ENCODE results near the gene C6orf136. TPM values are rescaled to one million over a fixed set of nuclear protein-coding genes. Genes with fewer than 3 reads are reported as not detected.

C6orf136 gene
- total RNA-seq, 4 donors from 2014 or later: 10.0 to 31.3 (median 15.5) TPM

GRCh38 chr6:30626484-30627366, 20.2 kb upstream of the C6orf136 start, which contains the start of gene ATAT1:
TSS of gene ATAT1 (plus strand) at chr6:30626874.
- Histone ChIP-seq H3K9me3 (no peaks in the 10 kb centered on the region), H3K36me3 (peaks cover 65% of the 10 kb centered on the region), H3K27ac (peak within 1 kb of the TSS; percentile 92), H3K27me3 (no peaks in the 10 kb centered on the region), H3K4me3 (peak within 1 kb of the TSS; percentile 66), H3K4me1 (peaks cover 19% of the 10 kb centered on the region)
- 3% methylated on average over 25 of the region's 36 CpGs for WGBS
- DNase-seq (ENCODE audit: low spot score in 2 of 2): peak; percentile 95 to 96
- TF ChIP-seq CTCF (IDR thresholded peaks at IDR 0.05) (peak; percentile 24 to 25), EP300 (IDR thresholded peaks at IDR 0.05) (peak; percentile 26), POLR2AphosphoS5 (IDR thresholded peaks at IDR 0.05) (peak in 1 of 3 donors; percentile 2), POLR2A (IDR thresholded peaks at IDR 0.05) (peak in 1 of 2 donors; percentile 43)

GRCh38 chr6:30635834-30636233, 11.1 kb upstream of the C6orf136 start:
- H3K27ac ChIP-seq: no peak overlapping the region
- DNase-seq (ENCODE audit: low spot score in 2 of 2): no peak
- no peak for TF ChIP-seq POLR2A (IDR thresholded peaks at IDR 0.05)
- TF ChIP-seq POLR2AphosphoS5 (IDR thresholded peaks at IDR 0.05): no peak
- TF ChIP-seq EP300 (IDR thresholded peaks at IDR 0.05): no peak
- no peak for TF ChIP-seq CTCF (IDR thresholded peaks at IDR 0.05)
- H3K4me1 ChIP-seq: no peaks in the 10 kb centered on the region
- no peak overlapping the region for H3K4me3 ChIP-seq
- no peaks in the 10 kb centered on the region for H3K27me3 ChIP-seq
- H3K9me3 ChIP-seq: no peaks in the 10 kb centered on the region
- 91% methylated on average over 3 of the region's 3 CpGs for WGBS
- peaks cover 31% of the 10 kb centered on the region for H3K36me3 ChIP-seq

GRCh38 chr6:30640481-30640880, 6.5 kb upstream of the C6orf136 start:
- Histone ChIP-seq H3K4me1 (no peaks in the 10 kb centered on the region), H3K36me3 (peaks cover 54% of the 10 kb centered on the region)
- 82% methylated on average over 10 of the region's 10 CpGs for WGBS

GRCh38 chr6:30641048-30641447, 5.9 kb upstream of the C6orf136 start:
- no peak overlapping the region for H3K27ac ChIP-seq
- DNase-seq (ENCODE audit: low spot score in 2 of 2): no peak
- peaks cover 54% of the 10 kb centered on the region for H3K36me3 ChIP-seq
- H3K4me1 ChIP-seq: peaks cover 2% of the 10 kb centered on the region
- no peaks in the 10 kb centered on the region for H3K27me3 ChIP-seq
- no peak for TF ChIP-seq CTCF (IDR thresholded peaks at IDR 0.05)
- H3K9me3 ChIP-seq: no peaks in the 10 kb centered on the region
- WGBS: 93% methylated on average over 1 of the region's 1 CpG
- H3K4me3 ChIP-seq: no peak overlapping the region

More at GRCh38 chr6:30640481-30640880, 6.5 kb upstream of the C6orf136 start:
- Histone ChIP-seq H3K27ac (no peak overlapping the region), H3K4me3 (no peak overlapping the region), H3K27me3 (no peaks in the 10 kb centered on the region), H3K9me3 (no peaks in the 10 kb centered on the region)
- no peak for TF ChIP-seq EP300 (IDR thresholded peaks at IDR 0.05)
- TF ChIP-seq POLR2A (IDR thresholded peaks at IDR 0.05): no peak
- no peak for TF ChIP-seq POLR2AphosphoS5 (IDR thresholded peaks at IDR 0.05)
- TF ChIP-seq CTCF (IDR thresholded peaks at IDR 0.05): no peak
- DNase-seq (ENCODE audit: low spot score in 2 of 2): no peak

- H3K36me3 ChIP-seq: peaks cover 45% of the 10 kb centered on the region
Observed at GRCh38 chr6:30643656-30644055, 3.3 kb upstream of the C6orf136 start.

More at GRCh38 chr6:30643656-30644055, 3.3 kb upstream of the C6orf136 start:
- TF ChIP-seq POLR2A (IDR thresholded peaks at IDR 0.05) (no peak), EP300 (IDR thresholded peaks at IDR 0.05) (no peak), POLR2AphosphoS5 (IDR thresholded peaks at IDR 0.05) (no peak), CTCF (IDR thresholded peaks at IDR 0.05) (no peak)
- WGBS: 94% methylated on average over 2 of the region's 2 CpGs
- Histone ChIP-seq H3K27ac (no peak overlapping the region), H3K27me3 (no peaks in the 10 kb centered on the region), H3K4me1 (peaks cover 18% of the 10 kb centered on the region), H3K4me3 (no peak overlapping the region), H3K9me3 (no peaks in the 10 kb centered on the region)
- DNase-seq (ENCODE audit: low spot score in 2 of 2): no peak
